SK-N-SH (cell line): Measurements from ENCODE around the gene COL8A2.

ENCODE experiments used
- ELF1 ChIP-seq: IDR thresholded peaks from 2 replicates; pipeline ENCODE4 v1.4.0; 2012
- EP300 ChIP-seq, 2 experiments: IDR thresholded peaks; 2 replicates each; pipeline versions ENCODE4 v1.4.0 to v1.6.1; 2012; ENCODE audit warnings: borderline replicate concordance in 1 of 2, low read depth in 1 of 2, low read length in 1 of 2
- EZH2phosphoT487 ChIP-seq: fragments of 200-600 bp; sonication (generic); IDR thresholded peaks from 2 replicates; pipeline ENCODE4 v1.6.1; 2017; ENCODE audit warnings: low read depth, mixed run types, mild to moderate bottlenecking, antibody characterized with exemption, moderate library complexity, borderline replicate concordance
- GABPA ChIP-seq: IDR thresholded peaks from 2 replicates; pipeline ENCODE4 v1.4.0; 2012; ENCODE audit warnings: low read depth, mild to moderate bottlenecking
- NRF1 ChIP-seq: IDR thresholded peaks from 2 replicates; pipeline ENCODE4 v1.6.1; 2012; ENCODE audit warnings: low read depth, mild to moderate bottlenecking, low read length
- POLR2AphosphoS5 ChIP-seq: IDR thresholded peaks from 2 replicates; pipeline ENCODE4 v1.6.1; 2012; ENCODE audit warnings: low read depth, low read length
- RFX5 ChIP-seq: IDR thresholded peaks from 2 replicates; pipeline ENCODE4 v1.6.1; 2012; ENCODE audit warnings: mild to moderate bottlenecking, improper control_type of control experiment, low read length
- SMC3 ChIP-seq: IDR thresholded peaks from 2 replicates; pipeline ENCODE4 v1.6.1; 2012; ENCODE audit warnings: low read depth, low read length, improper control_type of control experiment
- TAF1 ChIP-seq: IDR thresholded peaks from 2 replicates; pipeline ENCODE4 v1.6.1; 2012; ENCODE audit warnings: low read depth, mild to moderate bottlenecking, low read length, moderate library complexity, borderline replicate concordance
- TEAD4 ChIP-seq: IDR thresholded peaks from 2 replicates; pipeline ENCODE4 v1.4.0; 2012; ENCODE audit warnings: mild to moderate bottlenecking, borderline replicate concordance; ENCODE audit not compliant: insufficient read depth
- TF ChIP-seq, protein P1 (sequence below): fragments of 200-600 bp; sonication (generic); IDR thresholded peaks from 2 replicates; pipeline ENCODE4 v1.6.1; 2017; ENCODE audit warnings: antibody characterized with exemption, mild to moderate bottlenecking, moderate library complexity
- TF ChIP-seq, protein P2 (sequence below): IDR thresholded peaks from 2 replicates; pipeline ENCODE4 v1.4.0; 2012; ENCODE audit warnings: low read depth, borderline replicate concordance

DNA sequence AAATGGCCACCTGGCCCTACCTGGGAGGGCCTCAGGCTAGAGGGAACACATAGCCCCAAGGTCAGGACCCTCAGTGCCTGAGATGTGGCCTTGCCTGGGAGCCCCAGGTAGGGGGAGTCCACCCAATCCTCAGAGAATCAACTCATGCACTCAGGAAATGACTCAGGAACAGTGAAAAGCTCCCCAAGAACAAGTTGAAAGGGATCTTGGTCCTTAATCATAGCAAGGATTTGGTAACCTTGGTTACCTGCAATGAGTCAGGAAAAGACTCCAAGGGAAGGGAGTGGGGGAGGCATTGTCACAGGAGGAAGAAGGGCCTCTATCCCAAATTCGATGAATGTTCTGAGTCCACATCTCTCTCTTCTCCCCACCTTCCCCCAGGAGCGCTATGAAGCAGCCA, 48.0 kb upstream of the COL8A2 start:
- TF ChIP-seq, protein P1, sequence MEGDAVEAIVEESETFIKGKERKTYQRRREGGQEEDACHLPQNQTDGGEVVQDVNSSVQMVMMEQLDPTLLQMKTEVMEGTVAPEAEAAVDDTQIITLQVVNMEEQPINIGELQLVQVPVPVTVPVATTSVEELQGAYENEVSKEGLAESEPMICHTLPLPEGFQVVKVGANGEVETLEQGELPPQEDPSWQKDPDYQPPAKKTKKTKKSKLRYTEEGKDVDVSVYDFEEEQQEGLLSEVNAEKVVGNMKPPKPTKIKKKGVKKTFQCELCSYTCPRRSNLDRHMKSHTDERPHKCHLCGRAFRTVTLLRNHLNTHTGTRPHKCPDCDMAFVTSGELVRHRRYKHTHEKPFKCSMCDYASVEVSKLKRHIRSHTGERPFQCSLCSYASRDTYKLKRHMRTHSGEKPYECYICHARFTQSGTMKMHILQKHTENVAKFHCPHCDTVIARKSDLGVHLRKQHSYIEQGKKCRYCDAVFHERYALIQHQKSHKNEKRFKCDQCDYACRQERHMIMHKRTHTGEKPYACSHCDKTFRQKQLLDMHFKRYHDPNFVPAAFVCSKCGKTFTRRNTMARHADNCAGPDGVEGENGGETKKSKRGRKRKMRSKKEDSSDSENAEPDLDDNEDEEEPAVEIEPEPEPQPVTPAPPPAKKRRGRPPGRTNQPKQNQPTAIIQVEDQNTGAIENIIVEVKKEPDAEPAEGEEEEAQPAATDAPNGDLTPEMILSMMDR: no peak
- TF ChIP-seq EP300 (IDR thresholded peaks at IDR 0.05; ENCODE audit: borderline replicate concordance in 1 of 2, low read depth in 1 of 2, low read length in 1 of 2): no peak
- TF ChIP-seq GABPA: no peak
- TF ChIP-seq EZH2phosphoT487: no peak
- TF ChIP-seq TAF1: no peak
- no peak for TF ChIP-seq RFX5
- TF ChIP-seq NRF1: no peak
- no peak for TF ChIP-seq TEAD4
- TF ChIP-seq SMC3: no peak
- TF ChIP-seq, protein P2, sequence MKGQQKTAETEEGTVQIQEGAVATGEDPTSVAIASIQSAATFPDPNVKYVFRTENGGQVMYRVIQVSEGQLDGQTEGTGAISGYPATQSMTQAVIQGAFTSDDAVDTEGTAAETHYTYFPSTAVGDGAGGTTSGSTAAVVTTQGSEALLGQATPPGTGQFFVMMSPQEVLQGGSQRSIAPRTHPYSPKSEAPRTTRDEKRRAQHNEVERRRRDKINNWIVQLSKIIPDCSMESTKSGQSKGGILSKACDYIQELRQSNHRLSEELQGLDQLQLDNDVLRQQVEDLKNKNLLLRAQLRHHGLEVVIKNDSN: no peak
- no peak for TF ChIP-seq POLR2AphosphoS5
- no peak for TF ChIP-seq ELF1
